Gastrocnemius medialis (tissue), 4 donors: ENCODE results near the gene MMP25. TPM values are rescaled to one million over a fixed set of nuclear protein-coding genes. Genes with fewer than 3 reads are reported as not detected.
A peak's percentile ranks its signal among the peaks of the same experiment; 100 is the strongest.

Experiments
- ATAC-seq, 2 donors: fragments of 150-250 bp; one replicate each; pipeline ENCODE4 v1.9.1; 2016
- DNase-seq, 2 donors: peaks; one replicate each; pipeline ENCODE4 v3.0.0-alpha.2; 2019
- H3K27ac ChIP-seq, 4 donors: fragments of 200-600 bp; sonication (generic); 1 replicate in 1 of 4; 2 replicates in 3 of 4; pipeline ENCODE4 v1.5.1; 2016 to 2018; ENCODE audit warnings: mild to moderate bottlenecking in 2 of 4, moderate library complexity in 1 of 4
- H3K27me3 ChIP-seq, 3 donors: fragments of 200-600 bp; sonication (generic) in 2 of 3; 1 replicate in 1 of 3; 2 replicates in 2 of 3; pipeline versions ENCODE4 v1.5.1 to v1.6.0; 2016 to 2019; ENCODE audit warnings: mild to moderate bottlenecking in 1 of 3, moderate library complexity in 1 of 3
- H3K36me3 ChIP-seq, 2 donors: fragments of 200-600 bp; sonication (generic) in 1 of 2; one replicate each; pipeline ENCODE4 v1.5.1; 2017 to 2018
- H3K4me1 ChIP-seq, 2 donors: fragments of 200-600 bp; sonication (generic) in 1 of 2; one replicate each; pipeline ENCODE4 v1.5.1; 2016 to 2017; ENCODE audit warnings: mild to moderate bottlenecking in 2 of 2
- H3K4me3 ChIP-seq, 4 donors: fragments of 200-600 bp; sonication (generic) in 3 of 4; 1 replicate in 1 of 4; 2 replicates in 3 of 4; pipeline ENCODE4 v1.5.1; 2016 to 2019; ENCODE audit warnings: mild to moderate bottlenecking in 2 of 4
- H3K9me3 ChIP-seq, 3 donors: fragments of 200-600 bp; sonication (generic) in 2 of 3; 1 replicate in 1 of 3; 2 replicates in 2 of 3; pipeline ENCODE4 v1.5.1; 2016 to 2019
- POLR2A ChIP-seq, 2 donors: fragments of 450-650 bp; IDR thresholded peaks; one replicate each; pipeline ENCODE4 v1.6.1; 2017; ENCODE audit warnings: antibody characterized with exemption in 2 of 2, mild to moderate bottlenecking in 2 of 2, moderate library complexity in 2 of 2
- in situ Hi-C, 4 donors: fragments of 200-750 bp; cut with MboI; loops; one replicate each; pipeline versions ENCODE4 v1.15.0 to v1.8.0; 2017; ENCODE audit warnings: low sequenced_read_pairs in 4 of 4
- intact Hi-C: fragments of 100-400 bp; cut with DNase I; formaldehyde crosslinking; loops from one replicate; pipeline ENCODE4 v1.15.1; 2023; ENCODE audit warnings: low total_unique reads
- total RNA-seq, 4 donors: library from RNA; depleted of rRNA; stranded (reverse); fragments of >200 nt; gene quantifications; one replicate each; pipeline versions ENCODE4 v1.1.0 to v1.2.3, GENCODE V29; 2016
- TF ChIP-seq, protein P1 (sequence below), 5 experiments: fragments of 450-650 bp in 3 of 5; fragments of 200-600 bp in 2 of 5; sonication (generic) in 2 of 5; IDR thresholded peaks in 4 of 5; conservative IDR thresholded peaks in 1 of 5; 1 replicate in 4 of 5; 2 replicates in 1 of 5; pipeline ENCODE4 v1.5.1; 2016 to 2019; ENCODE audit warnings: antibody characterized with exemption in 5 of 5, mild to moderate bottlenecking in 3 of 5, moderate library complexity in 3 of 5

The MMP25 gene
- total RNA-seq, 4 donors from 2014 or later: 0.15 to 0.75 (median 0.58) TPM; not detected in 1

DNA sequence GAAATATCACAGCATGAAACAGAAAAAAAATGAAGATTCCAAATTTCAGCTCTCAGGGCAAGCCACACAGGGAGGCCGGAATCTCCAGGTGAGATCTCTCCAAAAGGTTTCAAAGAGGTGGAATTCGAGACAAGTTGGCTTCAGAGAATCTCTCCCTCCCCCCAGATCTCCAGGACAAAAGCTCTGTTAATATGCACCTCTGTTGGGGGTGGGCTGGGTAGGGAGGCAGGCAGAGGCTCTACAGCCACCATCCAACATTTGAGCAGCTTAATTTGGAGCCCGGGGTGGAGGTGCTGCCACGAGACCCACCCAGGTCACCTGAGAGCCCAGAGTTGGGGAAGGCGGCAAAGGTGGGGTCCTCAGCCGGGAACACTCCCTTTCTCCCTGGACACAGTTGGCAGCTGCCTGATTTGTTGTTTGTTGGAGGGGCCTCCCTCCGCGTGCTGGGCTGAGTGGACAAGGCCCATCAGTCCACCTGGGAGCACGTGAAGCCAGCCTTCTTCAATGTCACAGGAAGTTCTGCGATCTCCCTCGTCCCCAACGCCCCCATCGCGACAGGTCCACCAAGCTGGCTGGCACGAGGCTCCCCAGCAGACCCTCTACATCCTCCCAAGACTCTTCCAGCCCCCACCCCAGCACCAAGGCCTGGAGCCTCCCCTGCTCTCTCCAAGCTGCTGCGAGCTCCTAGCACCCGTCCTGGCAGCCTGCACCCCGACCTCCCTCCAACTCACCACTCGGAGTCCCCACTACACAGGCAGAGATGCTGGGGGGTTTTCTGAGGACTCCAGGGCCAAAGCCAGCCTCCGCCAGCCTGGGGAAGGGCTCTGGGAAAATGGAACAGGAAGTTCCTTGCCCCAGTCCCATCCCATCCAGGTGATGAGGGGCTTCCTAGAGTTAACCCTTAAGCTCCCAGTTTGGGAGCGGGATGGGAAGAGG lies 52.4 kb downstream of the MMP25 start, which contains the start of gene ZSCAN10:
TSS of gene ZSCAN10 (minus strand) at position 836 of the 936 bp plus-strand sequence. CDS start 6,357 bp downstream, outside the sequence.
- TF ChIP-seq, protein P1, sequence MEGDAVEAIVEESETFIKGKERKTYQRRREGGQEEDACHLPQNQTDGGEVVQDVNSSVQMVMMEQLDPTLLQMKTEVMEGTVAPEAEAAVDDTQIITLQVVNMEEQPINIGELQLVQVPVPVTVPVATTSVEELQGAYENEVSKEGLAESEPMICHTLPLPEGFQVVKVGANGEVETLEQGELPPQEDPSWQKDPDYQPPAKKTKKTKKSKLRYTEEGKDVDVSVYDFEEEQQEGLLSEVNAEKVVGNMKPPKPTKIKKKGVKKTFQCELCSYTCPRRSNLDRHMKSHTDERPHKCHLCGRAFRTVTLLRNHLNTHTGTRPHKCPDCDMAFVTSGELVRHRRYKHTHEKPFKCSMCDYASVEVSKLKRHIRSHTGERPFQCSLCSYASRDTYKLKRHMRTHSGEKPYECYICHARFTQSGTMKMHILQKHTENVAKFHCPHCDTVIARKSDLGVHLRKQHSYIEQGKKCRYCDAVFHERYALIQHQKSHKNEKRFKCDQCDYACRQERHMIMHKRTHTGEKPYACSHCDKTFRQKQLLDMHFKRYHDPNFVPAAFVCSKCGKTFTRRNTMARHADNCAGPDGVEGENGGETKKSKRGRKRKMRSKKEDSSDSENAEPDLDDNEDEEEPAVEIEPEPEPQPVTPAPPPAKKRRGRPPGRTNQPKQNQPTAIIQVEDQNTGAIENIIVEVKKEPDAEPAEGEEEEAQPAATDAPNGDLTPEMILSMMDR (IDR thresholded peaks at IDR 0.05 in 4 of 5, conservative IDR thresholded peaks at IDR 0.05 in 1 of 5): no peak
- TF ChIP-seq POLR2A (IDR thresholded peaks at IDR 0.05): no peak
- H3K9me3 ChIP-seq: no peaks in the 10 kb centered on the region
- DNase-seq: no peak
- in situ Hi-C loops (no loop called here), intact Hi-C loops (no loop called here)
- H3K36me3 ChIP-seq: no peaks in the 10 kb centered on the region
- H3K27ac ChIP-seq: peak within 1 kb of the TSS in 3 of 4 donors; percentile 7 to 58 (median 9)
- no peaks in the 10 kb centered on the region for H3K27me3 ChIP-seq
- no peak for ATAC-seq
- peaks cover 11% of the 10 kb centered on the region in 2 donors for H3K4me1 ChIP-seq
- H3K4me3 ChIP-seq: peak within 1 kb of the TSS in 3 of 4 donors; percentile 27 to 54 (median 39)

DNA sequence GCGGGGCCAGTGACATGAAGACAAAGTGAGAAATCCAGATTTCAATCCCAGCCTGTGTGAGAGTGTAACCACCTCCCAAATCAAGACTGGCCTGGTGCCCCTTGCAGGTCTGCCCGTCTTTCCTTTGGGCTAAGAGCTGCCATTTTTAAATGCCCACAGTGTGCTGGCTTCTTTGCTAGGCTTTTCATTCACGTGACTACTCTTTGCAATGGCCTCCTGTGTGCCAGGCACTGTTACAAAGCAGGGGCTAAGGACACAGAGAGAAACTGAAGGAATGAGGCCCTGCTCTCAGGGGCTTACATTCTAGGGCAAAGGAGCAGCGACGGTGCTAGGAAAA lies 53.0 kb downstream of the MMP25 start:
- H3K9me3 ChIP-seq: no peaks in the 10 kb centered on the region
- peak overlapping the region in 1 of 4 donors; percentile 58 for H3K27ac ChIP-seq
- in situ Hi-C loops (no loop called here), intact Hi-C loops (no loop called here)
- no peaks in the 10 kb centered on the region for H3K36me3 ChIP-seq
- no peaks in the 10 kb centered on the region for H3K27me3 ChIP-seq
- H3K4me3 ChIP-seq: peak overlapping the region in 1 of 4 donors; percentile 54
- TF ChIP-seq, protein P1 (IDR thresholded peaks at IDR 0.05 in 4 of 5, conservative IDR thresholded peaks at IDR 0.05 in 1 of 5): no peak
- TF ChIP-seq POLR2A (IDR thresholded peaks at IDR 0.05): no peak
- ATAC-seq (no peak), DNase-seq (no peak)
- peaks cover 11% of the 10 kb centered on the region in 2 donors for H3K4me1 ChIP-seq

DNA sequence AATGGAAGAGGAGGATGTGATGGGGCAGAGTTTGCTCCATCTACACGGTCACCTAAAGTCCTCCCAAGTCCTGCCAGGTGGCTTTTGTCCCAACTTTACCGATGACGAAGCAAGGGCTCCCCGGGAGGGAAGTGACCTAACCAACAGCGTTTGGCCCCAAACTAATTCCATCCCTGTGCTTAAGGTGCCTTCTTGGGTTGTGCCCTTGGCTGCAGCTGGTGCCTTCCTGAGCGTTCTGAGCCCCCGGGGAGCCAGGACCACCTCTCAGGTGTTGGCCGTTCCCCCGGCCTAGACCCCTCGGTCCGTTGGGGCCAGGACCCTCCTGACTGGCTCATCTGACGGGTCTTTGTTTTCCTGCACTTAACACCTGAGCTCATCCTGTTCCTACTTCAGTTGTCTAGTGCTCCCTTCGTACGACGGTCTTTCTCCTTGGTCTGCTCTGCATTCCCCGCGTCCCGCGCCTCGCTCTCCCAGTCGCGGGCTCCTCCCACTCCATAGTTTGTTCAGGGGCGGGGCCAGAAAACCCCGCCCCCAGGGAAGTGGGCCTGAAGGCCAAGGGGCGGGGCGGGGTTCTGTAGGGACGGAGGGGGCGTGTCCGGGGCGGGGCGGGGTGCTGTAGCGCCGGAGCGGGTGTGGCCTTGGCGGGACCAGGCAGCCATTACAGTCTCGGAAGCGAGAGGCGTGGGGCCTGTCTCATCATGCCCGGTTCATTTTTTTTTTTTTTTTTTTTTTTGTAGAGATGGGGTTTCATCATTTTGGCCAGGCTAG lies 53.6 kb downstream of the MMP25 start:
- no peaks in the 10 kb centered on the region for H3K9me3 ChIP-seq
- no peaks in the 10 kb centered on the region for H3K36me3 ChIP-seq
- no peak for TF ChIP-seq POLR2A (IDR thresholded peaks at IDR 0.05)
- TF ChIP-seq, protein P1 (IDR thresholded peaks at IDR 0.05 in 4 of 5, conservative IDR thresholded peaks at IDR 0.05 in 1 of 5): no peak
- peak overlapping the region in 3 of 4 donors; percentile 27 to 54 (median 39) for H3K4me3 ChIP-seq
- DNase-seq: peak; percentile 78 to 86
- H3K4me1 ChIP-seq: peaks cover 11% of the 10 kb centered on the region in 2 donors
- intact Hi-C loops: no loop called here
- no peaks in the 10 kb centered on the region for H3K27me3 ChIP-seq
- ATAC-seq: peak; percentile 79 to 83
- peak overlapping the region in 3 of 4 donors; percentile 7 to 58 (median 9) for H3K27ac ChIP-seq
- in situ Hi-C loops: no loop called here

DNA sequence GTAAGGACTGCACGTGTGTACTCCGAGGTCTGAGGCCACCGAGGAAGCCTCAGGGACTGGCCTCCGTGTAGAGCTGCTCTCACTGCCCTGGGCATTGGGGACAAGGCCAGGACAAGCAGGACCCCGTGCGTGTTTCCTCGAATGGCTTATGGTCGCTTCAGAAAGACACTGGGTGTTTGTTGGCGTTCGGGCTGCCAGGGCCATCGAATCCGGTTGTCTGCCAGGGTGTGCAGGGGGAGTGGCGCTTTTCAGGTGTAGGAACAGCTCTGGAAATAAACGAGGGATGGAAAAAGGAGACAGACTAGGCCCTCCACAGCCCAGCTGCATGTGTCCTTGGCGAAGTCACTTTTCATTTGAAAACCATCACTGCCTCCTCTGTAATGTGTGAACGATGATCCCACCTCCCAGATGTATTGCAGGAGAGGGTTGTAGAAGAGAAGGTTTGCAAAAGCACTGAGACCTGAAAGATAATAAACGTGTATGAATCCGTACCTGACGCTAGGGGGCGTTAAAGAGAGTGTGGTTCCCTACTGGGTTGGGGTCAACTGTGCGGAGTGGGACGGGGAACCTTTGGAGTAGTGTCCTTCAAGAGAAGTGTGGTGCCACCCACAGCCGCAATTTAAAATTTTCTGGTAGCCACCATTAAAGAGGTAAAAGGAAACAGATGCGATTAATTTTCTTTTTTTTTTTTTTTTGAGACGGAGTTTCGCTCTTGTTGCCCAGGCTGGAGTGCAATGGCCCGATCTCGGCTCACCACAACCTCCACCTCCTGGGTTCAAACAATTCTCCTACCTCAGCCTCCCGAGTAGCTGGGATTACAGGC lies 54.9 kb downstream of the MMP25 start:
- DNase-seq (no peak), ATAC-seq (no peak)
- no peaks in the 10 kb centered on the region for H3K36me3 ChIP-seq
- peaks cover 14 to 15% of the 10 kb centered on the region in 2 donors for H3K4me1 ChIP-seq
- H3K9me3 ChIP-seq: no peaks in the 10 kb centered on the region
- H3K27me3 ChIP-seq: no peaks in the 10 kb centered on the region
- intact Hi-C loops (no loop called here), in situ Hi-C loops (no loop called here)
- no peak for TF ChIP-seq POLR2A (IDR thresholded peaks at IDR 0.05)
- TF ChIP-seq, protein P1 (IDR thresholded peaks at IDR 0.05 in 4 of 5, conservative IDR thresholded peaks at IDR 0.05 in 1 of 5): peak in 4 of 5 experiments; percentile 26 to 54 (median 32)
- peak overlapping the region; percentile 5 to 70 (median 50) for H3K27ac ChIP-seq
- no peak overlapping the region for H3K4me3 ChIP-seq
